Bronchial epithelial cell (primary cell): ENCODE results near the gene FAM180B. TPM values are rescaled to one million over a fixed set of nuclear protein-coding genes. Genes with fewer than 3 reads are reported as not detected.

Experiments
- DNase-seq: peaks from one replicate; pipeline ENCODE4 v3.0.0-alpha.2; 2010; ENCODE audit warnings: low read depth
- FAIRE-seq: peaks from 2 replicates; lab custom pipeline; 2011; peaks lifted over from hg19 to GRCh38; lab: Jason Lieb, UNC
- H3K27me3 ChIP-seq: 2 replicates; pipeline ENCODE4 v1.5.1; 2011; ENCODE audit warnings: low read length; ENCODE audit not compliant: control insufficient read depth, insufficient read depth
- H3K36me3 ChIP-seq: 2 replicates; pipeline ENCODE4 v1.5.1; 2011; ENCODE audit warnings: low read length; ENCODE audit not compliant: control insufficient read depth, insufficient read depth
- H3K4me3 ChIP-seq: 2 replicates; pipeline ENCODE4 v1.5.1; 2011; ENCODE audit warnings: mild to moderate bottlenecking, low read depth, low read length, control low read depth
- total RNA-seq: library from RNA; depleted of rRNA; stranded (reverse); fragments of >200 nt; gene quantifications from 2 replicates; pipeline ENCODE4 v1.2.1, GENCODE V29; 2014
- TF ChIP-seq, protein P1 (sequence below): IDR thresholded peaks from 2 replicates; pipeline ENCODE4 v1.5.1; 2011; ENCODE audit warnings: mild to moderate bottlenecking, moderate library complexity, low read length, control low read depth, inconsistent platforms; ENCODE audit not compliant: insufficient read depth, severe bottlenecking

The FAM180B gene
- total RNA-seq, 1 donor from 2014 or later, result not detected

DNA sequence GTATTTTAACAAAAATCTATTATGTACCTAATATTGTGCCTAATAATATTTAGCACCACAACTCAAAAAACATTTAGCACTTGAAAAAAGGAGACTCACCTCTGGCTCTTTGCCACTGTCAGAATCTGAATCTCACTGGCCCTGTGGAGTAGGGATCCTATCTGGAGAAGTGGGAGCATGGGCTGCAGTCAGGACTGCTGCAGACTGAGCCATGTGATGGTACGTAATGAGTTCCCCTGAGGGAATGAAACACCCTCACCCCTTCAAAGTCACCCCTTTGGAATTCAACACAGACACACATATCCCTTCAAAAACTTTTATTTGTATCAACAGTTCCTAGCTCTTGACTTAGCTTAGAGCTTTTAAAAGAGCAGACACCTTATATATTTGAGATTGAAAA, 14.6 kb upstream of the FAM180B start:
- H3K4me3 ChIP-seq, result no peak overlapping the region
- peak; percentile 38 for DNase-seq
- no peaks in the 10 kb centered on the region for H3K27me3 ChIP-seq
- TF ChIP-seq, protein P1, sequence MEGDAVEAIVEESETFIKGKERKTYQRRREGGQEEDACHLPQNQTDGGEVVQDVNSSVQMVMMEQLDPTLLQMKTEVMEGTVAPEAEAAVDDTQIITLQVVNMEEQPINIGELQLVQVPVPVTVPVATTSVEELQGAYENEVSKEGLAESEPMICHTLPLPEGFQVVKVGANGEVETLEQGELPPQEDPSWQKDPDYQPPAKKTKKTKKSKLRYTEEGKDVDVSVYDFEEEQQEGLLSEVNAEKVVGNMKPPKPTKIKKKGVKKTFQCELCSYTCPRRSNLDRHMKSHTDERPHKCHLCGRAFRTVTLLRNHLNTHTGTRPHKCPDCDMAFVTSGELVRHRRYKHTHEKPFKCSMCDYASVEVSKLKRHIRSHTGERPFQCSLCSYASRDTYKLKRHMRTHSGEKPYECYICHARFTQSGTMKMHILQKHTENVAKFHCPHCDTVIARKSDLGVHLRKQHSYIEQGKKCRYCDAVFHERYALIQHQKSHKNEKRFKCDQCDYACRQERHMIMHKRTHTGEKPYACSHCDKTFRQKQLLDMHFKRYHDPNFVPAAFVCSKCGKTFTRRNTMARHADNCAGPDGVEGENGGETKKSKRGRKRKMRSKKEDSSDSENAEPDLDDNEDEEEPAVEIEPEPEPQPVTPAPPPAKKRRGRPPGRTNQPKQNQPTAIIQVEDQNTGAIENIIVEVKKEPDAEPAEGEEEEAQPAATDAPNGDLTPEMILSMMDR, result no peak
- no peak for FAIRE-seq
- peaks cover 14% of the 10 kb centered on the region for H3K36me3 ChIP-seq

DNA sequence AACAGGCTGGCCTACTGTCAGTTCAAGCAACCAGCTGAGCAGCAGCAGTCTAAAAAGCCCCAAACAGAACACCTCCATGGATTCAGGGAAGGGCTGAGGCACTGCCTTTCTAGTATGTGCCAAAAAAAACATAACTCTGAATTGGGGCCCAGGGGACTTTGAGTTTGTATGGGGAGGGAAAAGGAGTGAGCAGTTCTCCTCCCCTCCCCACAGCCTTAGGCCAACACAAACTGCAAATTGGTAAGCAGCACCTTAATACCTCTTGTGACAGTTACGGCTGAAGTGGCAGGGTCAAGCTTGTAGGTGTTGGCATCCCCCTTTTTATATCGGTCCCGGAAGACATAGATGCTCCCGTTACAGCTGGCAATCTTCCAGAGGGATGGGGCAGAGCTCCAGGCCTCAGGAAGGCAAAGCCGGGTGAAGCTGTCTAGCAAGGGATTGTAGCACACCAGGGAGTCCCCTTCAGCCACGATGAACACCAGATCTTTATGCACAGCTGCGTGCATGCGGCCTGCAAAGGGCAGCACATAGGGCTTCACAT, 13.7 kb upstream of the FAM180B start:
- H3K27me3 ChIP-seq, result no peaks in the 10 kb centered on the region
- FAIRE-seq, result no peak
- peaks cover 14% of the 10 kb centered on the region for H3K36me3 ChIP-seq
- TF ChIP-seq, protein P1, result no peak
- no peak for DNase-seq
- H3K4me3 ChIP-seq, result no peak overlapping the region

GRCh38 chr11:47573321-47573720, 13.2 kb upstream of the FAM180B start:
- no peak for FAIRE-seq
- DNase-seq, result no peak
- Histone ChIP-seq H3K36me3 (peaks cover 14% of the 10 kb centered on the region), H3K4me3 (no peak overlapping the region), H3K27me3 (no peaks in the 10 kb centered on the region)
- TF ChIP-seq, protein P1, result no peak

- Histone ChIP-seq H3K4me3 (no peak overlapping the region), H3K27me3 (no peaks in the 10 kb centered on the region), H3K36me3 (peaks cover 20% of the 10 kb centered on the region)
- FAIRE-seq (no peak), DNase-seq (no peak)
- TF ChIP-seq, protein P1, result no peak
Measured at GRCh38 chr11:47577460-47578041, 8.9 kb upstream of the FAM180B start.

GRCh38 chr11:47578524-47579494, 7.7 kb upstream of the FAM180B start, which contains the start of the genes KBTBD4 and NDUFS3:
Gene KBTBD4, minus strand, starts transcription at chr11:47578970. Its CDS starts 19 bp downstream, at chr11:47578951.
Gene NDUFS3, plus strand, starts transcription at chr11:47579074. Its CDS starts 18 bp downstream, at chr11:47579092.
- no peaks in the 10 kb centered on the region for H3K27me3 ChIP-seq
- FAIRE-seq (no peak), DNase-seq (peak; percentile 67)
- TF ChIP-seq, protein P1, result no peak
- H3K4me3 ChIP-seq, result peak within 1 kb of the TSS; percentile 98
- peaks cover 23% of the 10 kb centered on the region for H3K36me3 ChIP-seq
